GM19395 (cell line): ENCODE results near the gene CRADD.

ENCODE experiments used
- ATAC-seq: cut with Tn5 transposase; IDR thresholded peaks from one replicate; pipeline ENCODE4 v1.9.1; 2021; ENCODE audit warnings: mild to moderate bottlenecking, moderate library complexity; ENCODE audit not compliant: unreplicated experiment

Gene CRADD

GRCh38 chr12:93892423-93893268, 215.5 kb downstream of the CRADD start:
- no peak for ATAC-seq

DNA sequence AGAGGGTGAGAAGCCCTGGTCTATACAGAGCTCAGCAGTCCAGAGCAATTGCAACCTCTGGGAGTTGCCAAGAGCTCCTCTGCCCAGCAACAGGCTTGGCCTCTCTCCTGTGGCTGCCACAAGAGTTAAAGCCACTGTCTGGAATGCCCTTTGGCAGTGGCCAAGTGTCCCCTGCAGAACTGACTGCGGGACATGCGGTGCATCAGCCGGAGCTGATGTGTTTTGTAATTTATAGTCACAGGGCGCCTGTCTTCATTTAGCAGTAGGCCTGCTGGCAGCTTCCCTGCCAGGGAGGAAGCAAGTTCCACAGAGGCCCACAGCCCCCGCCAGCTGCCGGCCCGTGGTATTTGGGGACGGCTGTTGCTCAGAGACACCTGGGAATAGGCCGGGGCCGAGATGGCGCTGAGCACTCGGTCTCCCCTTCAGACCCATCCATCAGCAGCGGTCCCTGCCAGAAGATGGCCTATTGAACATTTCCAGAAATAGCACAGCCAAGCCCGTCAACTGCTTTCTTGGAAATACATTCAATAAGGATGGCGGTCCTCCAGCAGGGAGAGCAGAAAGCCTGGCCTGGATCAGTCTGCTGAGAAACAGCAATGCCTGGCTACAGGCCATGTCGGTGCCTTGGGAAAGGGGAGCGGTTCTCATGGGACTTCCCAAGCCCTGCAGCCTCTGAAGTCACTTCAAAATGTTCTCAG, 217.4 kb downstream of the CRADD start:
- no peak for ATAC-seq

- no peak for ATAC-seq
Observed at GRCh38 chr12:93895089-93895445, 217.9 kb downstream of the CRADD start.

DNA sequence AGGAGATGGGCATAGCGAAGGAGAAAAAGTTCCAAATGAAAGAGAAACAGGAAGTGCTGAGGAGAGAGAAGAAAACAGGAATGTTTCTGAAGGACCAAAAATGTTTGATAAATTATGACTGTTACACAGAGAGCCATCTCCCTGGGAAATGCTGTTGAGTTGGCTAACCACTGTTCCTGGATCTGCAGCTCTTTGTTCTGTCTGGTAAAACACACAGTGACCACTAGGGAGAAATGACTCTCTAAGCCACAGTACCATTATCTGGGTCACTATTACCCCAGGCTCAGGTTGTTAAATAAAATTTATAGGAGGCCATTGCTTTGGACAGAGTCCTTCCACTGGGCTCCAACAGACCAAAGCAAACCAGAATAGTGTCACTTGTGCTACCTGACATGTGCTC, 219.3 kb downstream of the CRADD start:
- no peak for ATAC-seq

- ATAC-seq: no peak
Observed at GRCh38 chr12:93896952-93897351, 219.8 kb downstream of the CRADD start.

DNA sequence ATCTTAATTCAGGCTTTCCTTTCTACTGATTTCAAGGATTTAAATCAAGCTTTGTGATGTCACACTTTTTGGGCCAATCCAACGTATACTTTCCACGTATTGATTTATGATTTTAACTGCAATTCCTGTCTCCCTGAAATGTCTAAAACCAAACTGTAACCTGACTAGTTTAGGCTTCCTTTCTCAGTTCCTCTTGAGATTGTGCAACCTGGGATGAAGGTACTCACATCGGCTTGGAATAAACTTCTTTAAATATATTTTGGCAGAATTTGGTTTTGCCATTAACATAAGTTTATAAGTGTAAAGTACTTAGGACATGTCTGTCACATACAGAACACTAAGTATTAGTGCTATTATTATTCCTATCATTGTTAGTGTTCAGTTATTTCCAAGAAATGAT, 224.6 kb downstream of the CRADD start:
- ATAC-seq: no peak

- ATAC-seq: no peak
Observed at GRCh38 chr12:93902192-93902591, 225.0 kb downstream of the CRADD start.

DNA sequence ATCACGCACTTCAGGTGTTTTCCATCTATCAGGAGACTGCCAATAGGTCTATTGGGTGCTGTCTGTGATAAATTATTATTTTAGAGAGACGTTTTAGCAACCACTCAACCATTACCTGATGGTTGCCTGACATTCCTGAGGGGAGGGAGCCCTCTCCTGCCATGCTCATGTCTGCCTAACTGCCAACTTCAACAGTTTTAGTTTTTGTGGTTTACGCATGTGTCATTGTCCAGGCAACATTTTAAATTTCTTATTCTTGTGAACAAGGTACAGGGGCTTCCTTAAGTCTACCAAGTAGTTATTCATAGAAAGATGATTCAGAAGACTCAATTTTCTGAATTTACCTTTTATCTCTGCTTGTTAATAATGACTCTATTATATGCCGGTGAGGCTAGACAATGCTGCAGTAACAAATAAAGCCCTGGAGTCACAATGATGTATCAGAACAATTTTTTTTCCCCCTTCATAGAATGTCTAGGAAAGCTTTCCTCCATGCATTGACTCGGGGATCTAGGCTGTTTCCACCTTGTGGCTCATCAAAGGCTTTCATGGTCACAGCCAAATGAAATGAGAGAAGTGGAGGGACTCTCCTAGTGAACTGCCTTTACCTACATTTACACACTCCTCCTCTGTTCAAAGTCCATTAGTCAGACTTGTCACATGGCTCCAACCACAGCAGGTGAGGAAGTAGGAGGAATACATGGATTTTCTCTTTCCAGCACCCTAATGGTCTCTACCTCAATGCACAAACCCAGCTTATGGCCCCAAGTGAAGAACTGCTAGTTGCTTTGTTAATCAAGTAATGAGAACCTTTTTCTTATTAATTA, 225.8 kb downstream of the CRADD start:
- no peak for ATAC-seq

- no peak for ATAC-seq
Observed at GRCh38 chr12:93904124-93904523, 226.9 kb downstream of the CRADD start.

- no peak for ATAC-seq
Observed at GRCh38 chr12:93908264-93908663, 231.1 kb downstream of the CRADD start.

DNA sequence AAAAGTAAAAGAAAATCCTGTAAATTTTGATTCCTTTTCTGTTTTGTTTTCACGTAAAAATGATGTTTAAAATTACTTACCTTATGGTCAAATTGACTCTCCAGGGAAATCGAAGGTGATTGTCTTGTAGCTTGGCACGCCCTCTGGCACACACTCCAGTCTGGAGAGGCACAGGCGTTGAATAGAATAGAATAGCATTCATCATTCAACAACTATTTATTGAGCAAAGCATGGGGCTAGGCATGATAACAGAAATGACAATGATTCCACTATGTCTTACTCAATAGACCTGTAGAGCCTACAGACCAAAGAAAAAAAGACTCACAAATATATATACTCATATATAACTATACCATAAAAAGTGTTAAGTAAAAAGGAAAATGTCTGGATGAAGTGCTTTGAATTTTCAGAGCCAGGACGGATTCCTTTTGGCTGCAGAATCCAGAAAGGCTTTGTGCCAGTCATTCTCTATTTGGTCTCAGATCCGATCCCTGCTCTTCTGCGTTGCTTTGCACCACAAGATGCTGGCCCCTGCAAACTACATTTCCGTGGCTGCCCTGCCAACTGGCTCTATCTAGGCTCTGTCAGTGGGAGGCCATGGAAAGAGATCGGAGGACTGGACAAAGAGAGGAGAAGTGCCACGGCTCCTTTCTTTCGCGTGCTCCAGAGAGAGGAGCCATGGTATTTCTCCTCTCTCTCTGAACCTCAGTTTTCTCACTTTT, 231.8 kb downstream of the CRADD start:
- ATAC-seq: no peak

- ATAC-seq: no peak
Observed at GRCh38 chr12:93911396-93911795, 234.2 kb downstream of the CRADD start.

GRCh38 chr12:93912086-93912733, 235.0 kb downstream of the CRADD start:
- no peak for ATAC-seq

DNA sequence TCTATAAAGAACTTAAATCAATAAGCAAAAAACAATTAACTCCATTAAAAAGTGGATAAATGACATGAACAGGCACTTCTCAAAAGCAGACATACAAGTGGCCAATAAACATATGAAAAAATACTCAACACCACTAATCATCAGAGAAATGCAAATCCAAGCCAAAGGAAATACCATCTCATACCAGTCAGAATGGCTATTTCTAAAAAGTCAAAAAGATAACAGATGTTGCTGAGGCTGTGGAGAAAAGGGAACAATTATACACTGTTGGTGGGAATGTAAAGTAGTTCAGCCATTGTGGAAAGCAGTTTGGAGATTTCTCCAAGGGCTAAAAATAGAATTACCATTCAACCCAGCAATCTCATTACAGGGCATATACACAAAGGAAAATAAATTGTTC, 236.7 kb downstream of the CRADD start:
- ATAC-seq: no peak

DNA sequence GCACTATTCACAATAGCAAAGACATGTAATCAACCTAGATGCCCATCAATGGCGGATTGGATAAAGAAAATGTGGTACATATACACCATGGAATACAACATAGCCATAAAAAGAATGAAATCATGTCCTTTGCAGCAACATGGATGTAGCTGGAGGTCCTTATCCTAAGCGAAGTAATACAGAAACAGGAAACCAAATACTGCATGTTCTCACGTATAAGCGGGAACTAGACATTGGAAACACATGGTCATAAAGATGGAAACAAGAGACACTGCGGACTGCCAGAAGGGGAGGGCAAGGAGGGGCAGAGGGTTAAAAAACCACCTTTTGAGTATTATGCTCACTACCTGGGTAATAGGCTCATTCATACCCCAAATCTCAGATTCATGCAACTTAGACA, 237.1 kb downstream of the CRADD start:
- no peak for ATAC-seq

- no peak for ATAC-seq
Observed at GRCh38 chr12:93915411-93915810, 238.2 kb downstream of the CRADD start.

GRCh38 chr12:93916402-93916801, 239.2 kb downstream of the CRADD start:
- ATAC-seq: no peak

DNA sequence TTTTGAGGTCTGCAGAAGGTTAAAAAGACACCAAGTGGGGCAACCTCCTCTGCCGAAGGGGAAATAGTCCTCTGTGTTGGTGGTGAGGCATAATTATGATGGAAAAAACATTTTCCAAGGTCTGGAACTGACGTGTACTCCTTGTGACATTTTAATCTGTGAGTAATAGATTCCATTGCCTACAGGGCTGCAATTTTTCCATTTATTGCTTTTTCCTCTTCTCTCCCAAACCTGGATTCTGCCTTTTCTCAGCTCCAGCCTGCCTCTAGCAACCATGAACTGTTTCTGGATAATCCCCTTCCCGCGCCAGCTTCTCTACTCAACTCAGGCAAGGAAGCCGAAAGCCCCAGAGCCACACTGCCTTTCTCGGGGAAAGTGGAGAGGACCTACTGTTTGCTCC, 241.1 kb downstream of the CRADD start:
- no peak for ATAC-seq

GRCh38 chr12:93918900-93919299, 241.7 kb downstream of the CRADD start:
- ATAC-seq: no peak

DNA sequence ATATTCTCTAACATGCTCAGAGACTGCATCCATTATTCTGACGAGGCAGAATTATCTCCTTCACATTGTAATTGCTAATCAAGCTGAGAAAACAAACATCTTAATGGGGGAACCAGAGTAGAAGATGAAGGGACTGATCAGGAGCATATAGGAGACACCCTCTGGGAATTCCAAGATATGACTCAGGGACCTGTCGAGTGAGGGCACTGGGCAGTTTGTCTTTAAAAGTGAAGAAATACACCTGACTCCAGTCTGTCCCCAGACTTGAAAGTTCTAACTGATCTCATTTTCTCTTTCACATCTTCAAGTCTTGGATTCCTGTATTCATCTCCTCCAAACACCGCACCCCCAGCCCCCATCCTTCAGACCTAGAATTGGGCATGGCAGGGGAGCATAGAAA, 244.3 kb downstream of the CRADD start:
- no peak for ATAC-seq
